ENCODE results near the gene TSPAN5.

The TSPAN5 gene

DNA sequence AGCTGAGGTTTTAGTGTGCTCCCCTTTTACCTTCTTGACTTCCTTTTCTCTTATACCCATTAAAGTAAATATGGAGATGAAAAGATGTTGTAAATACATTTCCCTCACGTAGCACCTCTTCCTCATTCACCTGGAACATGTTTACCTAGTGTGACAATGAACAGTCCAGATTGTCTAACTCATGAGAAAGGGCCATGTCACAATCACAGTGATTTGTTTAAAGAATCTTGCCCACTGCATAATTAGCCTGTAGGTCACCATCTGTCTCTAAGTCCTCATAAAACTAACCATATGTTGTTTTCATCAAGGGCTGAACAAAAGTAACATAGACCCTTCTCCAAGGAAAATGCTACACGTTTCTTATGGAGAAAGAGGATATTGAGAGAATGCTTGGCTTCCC lies 85.7 kb downstream of the TSPAN5 start:
- TF ChIP-seq, protein P1, sequence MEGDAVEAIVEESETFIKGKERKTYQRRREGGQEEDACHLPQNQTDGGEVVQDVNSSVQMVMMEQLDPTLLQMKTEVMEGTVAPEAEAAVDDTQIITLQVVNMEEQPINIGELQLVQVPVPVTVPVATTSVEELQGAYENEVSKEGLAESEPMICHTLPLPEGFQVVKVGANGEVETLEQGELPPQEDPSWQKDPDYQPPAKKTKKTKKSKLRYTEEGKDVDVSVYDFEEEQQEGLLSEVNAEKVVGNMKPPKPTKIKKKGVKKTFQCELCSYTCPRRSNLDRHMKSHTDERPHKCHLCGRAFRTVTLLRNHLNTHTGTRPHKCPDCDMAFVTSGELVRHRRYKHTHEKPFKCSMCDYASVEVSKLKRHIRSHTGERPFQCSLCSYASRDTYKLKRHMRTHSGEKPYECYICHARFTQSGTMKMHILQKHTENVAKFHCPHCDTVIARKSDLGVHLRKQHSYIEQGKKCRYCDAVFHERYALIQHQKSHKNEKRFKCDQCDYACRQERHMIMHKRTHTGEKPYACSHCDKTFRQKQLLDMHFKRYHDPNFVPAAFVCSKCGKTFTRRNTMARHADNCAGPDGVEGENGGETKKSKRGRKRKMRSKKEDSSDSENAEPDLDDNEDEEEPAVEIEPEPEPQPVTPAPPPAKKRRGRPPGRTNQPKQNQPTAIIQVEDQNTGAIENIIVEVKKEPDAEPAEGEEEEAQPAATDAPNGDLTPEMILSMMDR (IDR thresholded peaks at IDR 0.05; ENCODE audit: low read depth, low read length) = no peak
- no peak overlapping the region for H3K4me3 ChIP-seq (replicated peaks in 1 of 2; ENCODE audit: low read depth in 2 of 2, low read length in 2 of 2)
- DNase-seq (ENCODE audit: low read depth in 2 of 2) = no peak

DNA sequence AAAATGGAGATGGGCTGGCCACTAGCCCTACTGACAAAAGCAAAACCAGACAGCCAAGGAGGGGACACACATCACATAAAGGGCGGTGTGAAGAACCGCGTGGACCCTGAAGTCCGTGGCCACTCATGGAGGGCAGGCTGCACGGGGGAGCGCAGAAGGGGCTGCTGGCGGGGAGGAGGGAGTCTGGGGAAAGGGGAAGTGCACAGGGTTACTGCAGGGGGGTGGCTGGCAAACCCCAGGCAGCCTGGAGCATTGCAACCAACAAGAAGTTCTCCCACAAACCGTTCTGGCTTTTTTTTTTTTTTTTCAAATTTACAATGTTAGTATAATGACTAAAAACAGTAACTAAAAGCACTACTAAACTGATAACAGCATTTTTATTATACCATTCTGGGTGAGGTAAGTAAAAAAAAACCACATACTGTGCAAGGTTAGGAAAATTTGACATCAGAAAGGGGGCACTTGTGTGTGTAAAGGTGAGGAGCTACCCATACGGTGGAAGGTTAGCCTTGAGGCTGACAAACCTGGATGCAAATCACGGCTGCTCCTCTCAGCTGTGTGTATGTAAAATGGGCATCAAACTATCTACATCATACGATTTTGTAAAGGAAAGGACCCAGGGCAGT lies 87.1 kb downstream of the TSPAN5 start:
- TF ChIP-seq, protein P1 (IDR thresholded peaks at IDR 0.05; ENCODE audit: low read depth, low read length) = no peak
- no peak for DNase-seq (ENCODE audit: low read depth in 2 of 2)
- H3K4me3 ChIP-seq (replicated peaks in 1 of 2; ENCODE audit: low read depth in 2 of 2, low read length in 2 of 2) = no peak overlapping the region

DNA sequence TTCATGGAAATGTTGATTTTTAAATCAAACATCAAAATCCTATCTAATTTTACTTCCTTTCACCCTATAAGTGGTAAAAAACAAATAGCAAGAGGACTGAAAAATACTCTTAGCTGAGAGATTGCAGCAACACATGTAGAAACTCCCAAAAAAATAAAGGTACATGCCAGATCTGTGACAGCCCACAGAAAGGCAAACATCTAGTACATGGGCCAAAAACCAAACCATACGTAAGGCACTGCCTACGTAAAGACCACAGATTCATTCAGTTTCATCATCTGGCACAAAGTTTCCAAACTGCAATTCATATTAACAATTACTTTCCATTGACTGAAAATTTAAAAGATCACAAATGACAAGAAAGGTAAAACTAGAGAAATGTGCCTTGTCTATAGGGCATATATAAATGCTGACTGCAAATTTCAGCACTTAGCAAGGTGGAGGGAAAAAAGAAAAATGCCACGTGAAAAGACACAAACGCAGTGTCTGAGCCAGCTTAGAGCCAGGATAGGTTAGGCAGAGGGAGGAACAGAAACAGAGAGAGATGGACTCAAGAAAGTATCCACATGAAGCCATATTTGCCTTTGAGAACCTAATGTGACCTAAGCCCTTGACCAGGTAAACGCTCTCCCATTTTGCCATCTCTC lies 88.1 kb downstream of the TSPAN5 start:
- DNase-seq (ENCODE audit: low read depth in 2 of 2) = peak; percentile 51 to 56
- no peak overlapping the region for H3K4me3 ChIP-seq (replicated peaks in 1 of 2; ENCODE audit: low read depth in 2 of 2, low read length in 2 of 2)
- TF ChIP-seq, protein P1 (IDR thresholded peaks at IDR 0.05; ENCODE audit: low read depth, low read length) = no peak

DNA sequence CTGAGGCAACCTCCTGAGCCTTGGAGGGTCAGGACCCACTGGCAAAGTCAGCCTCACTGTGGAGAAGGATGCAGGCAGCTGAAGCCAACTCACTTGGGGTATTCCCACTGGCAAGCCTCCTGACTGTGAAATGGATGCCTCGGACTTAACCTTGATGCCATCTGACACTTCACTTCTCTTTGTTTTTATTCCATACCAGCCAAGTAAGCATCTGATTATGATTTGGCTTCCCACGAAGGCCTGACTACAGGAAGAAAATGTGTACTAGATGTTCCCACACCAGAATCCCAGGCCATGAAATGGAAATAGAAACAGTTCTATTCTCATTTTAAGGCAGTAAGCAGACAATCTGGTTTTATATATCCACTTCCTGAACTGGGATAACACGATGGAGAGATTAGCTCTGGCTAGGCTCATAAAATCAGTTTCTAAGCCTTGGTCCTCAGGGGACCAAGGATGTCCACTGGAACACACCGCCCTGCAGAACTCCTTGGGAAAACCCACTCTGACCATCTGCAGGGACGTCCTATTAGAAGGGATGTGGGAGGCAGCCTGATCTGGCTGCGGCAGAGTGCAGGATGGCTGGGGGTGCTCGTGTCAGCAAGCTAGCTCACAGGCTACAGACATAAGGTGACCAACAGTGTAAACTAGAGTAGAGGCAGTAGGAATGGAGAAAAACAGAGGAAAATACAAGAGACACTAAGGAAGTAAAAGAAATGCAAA lies 89.3 kb downstream of the TSPAN5 start:
- TF ChIP-seq, protein P1 (IDR thresholded peaks at IDR 0.05; ENCODE audit: low read depth, low read length) = no peak
- peak in 1 of 2 donors; percentile 36 for DNase-seq (ENCODE audit: low read depth in 2 of 2)
- no peak overlapping the region for H3K4me3 ChIP-seq (replicated peaks in 1 of 2; ENCODE audit: low read depth in 2 of 2, low read length in 2 of 2)

DNA sequence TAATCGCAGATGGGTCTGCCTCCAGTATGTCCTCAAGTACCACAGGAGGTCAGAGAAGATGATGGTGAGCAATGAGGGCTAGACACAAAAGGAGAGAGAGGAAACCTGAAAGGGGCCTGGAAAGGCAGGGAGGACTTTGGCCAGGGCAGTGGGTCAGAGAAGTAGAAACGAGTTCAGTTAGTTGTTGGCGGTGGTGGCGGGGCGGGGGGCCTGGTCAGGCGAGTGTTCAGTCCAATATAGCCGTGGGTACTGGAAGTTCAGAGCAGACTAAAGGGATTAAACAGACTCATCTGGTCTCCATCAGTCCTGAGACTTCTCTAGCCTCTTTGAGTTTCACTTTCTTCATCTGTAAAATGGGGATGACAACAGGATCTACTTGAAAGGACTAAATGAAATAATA lies 90.8 kb downstream of the TSPAN5 start:
- no peak overlapping the region for H3K4me3 ChIP-seq (replicated peaks in 1 of 2; ENCODE audit: low read depth in 2 of 2, low read length in 2 of 2)
- DNase-seq (ENCODE audit: low read depth in 2 of 2) = no peak
- TF ChIP-seq, protein P1 (IDR thresholded peaks at IDR 0.05; ENCODE audit: low read depth, low read length) = no peak

DNA sequence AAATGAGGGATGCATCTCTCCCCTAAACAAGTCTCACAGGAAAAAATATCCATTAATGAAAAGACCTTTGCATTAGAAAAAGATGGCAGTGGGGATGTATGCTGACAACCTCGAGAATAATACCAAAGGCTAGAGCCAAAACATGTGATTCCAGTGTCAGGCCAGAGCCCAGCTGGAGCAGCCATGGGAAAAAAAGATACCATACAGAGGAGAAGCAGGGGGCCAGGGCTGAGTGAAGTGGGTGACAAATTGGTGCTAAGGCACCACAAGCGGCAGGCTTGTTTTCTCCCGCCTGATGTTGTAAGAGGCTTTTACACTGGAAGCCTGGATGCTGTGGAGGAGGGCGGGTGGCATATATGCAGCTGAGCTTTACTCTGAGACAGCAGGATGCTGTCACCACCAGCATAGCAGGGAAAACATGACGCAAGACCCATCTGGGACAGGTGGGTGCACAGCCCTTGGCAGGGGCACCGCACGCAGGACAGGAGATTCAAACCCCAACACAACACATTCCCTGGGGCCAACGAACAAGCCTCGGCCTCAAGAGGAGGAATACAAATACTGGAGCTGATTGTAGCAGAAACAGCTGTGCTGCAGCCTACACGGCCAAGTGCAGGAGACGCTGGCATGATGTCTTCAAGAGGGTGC lies 91.9 kb downstream of the TSPAN5 start:
- H3K4me3 ChIP-seq (replicated peaks in 1 of 2; ENCODE audit: low read depth in 2 of 2, low read length in 2 of 2) = no peak overlapping the region
- DNase-seq (ENCODE audit: low read depth in 2 of 2) = peak; percentile 42 to 52
- TF ChIP-seq, protein P1 (IDR thresholded peaks at IDR 0.05; ENCODE audit: low read depth, low read length) = no peak

Measured in cardiac fibroblast (primary cell).